Measurements from ENCODE around the gene CD36.

DNA sequence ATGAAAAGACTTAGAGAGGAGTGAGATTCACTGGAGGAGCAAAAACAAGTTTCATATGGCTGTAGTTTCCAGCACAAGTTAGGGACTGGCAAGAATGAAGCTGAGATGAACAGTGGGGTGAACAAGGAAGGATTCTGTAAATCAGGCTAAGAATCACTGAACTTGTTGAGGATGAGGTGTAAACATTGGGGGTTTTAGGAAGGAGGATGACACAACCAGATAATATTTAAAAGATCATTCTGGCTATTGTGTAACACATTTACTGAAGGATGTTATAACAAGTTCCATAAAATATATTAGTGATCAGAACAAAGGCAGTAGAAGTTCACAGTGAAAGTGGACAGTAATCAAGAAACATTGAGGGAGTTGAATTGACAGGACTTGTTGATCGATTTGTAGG lies 68.9 kb downstream of the CD36 start:
- TF ChIP-seq, protein P1, sequence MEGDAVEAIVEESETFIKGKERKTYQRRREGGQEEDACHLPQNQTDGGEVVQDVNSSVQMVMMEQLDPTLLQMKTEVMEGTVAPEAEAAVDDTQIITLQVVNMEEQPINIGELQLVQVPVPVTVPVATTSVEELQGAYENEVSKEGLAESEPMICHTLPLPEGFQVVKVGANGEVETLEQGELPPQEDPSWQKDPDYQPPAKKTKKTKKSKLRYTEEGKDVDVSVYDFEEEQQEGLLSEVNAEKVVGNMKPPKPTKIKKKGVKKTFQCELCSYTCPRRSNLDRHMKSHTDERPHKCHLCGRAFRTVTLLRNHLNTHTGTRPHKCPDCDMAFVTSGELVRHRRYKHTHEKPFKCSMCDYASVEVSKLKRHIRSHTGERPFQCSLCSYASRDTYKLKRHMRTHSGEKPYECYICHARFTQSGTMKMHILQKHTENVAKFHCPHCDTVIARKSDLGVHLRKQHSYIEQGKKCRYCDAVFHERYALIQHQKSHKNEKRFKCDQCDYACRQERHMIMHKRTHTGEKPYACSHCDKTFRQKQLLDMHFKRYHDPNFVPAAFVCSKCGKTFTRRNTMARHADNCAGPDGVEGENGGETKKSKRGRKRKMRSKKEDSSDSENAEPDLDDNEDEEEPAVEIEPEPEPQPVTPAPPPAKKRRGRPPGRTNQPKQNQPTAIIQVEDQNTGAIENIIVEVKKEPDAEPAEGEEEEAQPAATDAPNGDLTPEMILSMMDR (IDR thresholded peaks at IDR 0.05) = no peak
- TF ChIP-seq POLR2A (IDR thresholded peaks at IDR 0.05) = no peak

All from right lobe of liver (tissue), 4 donors.